Ramos (cell line): ENCODE measurements around the gene PRXL2B.
"Not testable (repeated sequence)": the region's sequence is repeated elsewhere in the genome, so short reads cannot be mapped to it uniquely, and the experiment has no call there.

ENCODE experiments used
- in situ Hi-C: fragments of 300-500 bp; cut with MboI; formaldehyde crosslinking; loops from one replicate; pipeline ENCODE4 v1.14.3; 2022; ENCODE audit warnings: low sequenced_read_pairs; ENCODE audit not compliant: unreplicated experiment

PRXL2B gene

GRCh38 chr1:2561898-2562895, 24.4 kb upstream of the PRXL2B start:
- in situ Hi-C loops, result no loop called here

DNA sequence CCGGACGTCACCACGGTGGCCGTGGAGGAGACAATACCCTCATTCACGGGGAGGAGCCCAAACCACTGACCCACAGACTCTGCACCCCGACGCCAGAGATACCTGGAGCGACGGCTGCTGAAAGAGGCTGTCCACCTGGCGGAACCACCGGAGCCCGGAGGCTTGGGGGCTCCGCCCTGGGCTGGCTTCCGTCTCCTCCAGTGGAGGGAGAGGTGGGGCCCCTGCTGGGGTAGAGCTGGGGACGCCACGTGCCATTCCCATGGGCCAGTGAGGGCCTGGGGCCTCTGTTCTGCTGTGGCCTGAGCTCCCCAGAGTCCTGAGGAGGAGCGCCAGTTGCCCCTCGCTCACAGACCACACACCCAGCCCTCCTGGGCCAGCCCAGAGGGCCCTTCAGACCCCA, 23.4 kb upstream of the PRXL2B start:
- in situ Hi-C loops, result no loop called here

- in situ Hi-C loops, result no loop called here
Observed at GRCh38 chr1:2564006-2564814, 22.4 kb upstream of the PRXL2B start.

DNA sequence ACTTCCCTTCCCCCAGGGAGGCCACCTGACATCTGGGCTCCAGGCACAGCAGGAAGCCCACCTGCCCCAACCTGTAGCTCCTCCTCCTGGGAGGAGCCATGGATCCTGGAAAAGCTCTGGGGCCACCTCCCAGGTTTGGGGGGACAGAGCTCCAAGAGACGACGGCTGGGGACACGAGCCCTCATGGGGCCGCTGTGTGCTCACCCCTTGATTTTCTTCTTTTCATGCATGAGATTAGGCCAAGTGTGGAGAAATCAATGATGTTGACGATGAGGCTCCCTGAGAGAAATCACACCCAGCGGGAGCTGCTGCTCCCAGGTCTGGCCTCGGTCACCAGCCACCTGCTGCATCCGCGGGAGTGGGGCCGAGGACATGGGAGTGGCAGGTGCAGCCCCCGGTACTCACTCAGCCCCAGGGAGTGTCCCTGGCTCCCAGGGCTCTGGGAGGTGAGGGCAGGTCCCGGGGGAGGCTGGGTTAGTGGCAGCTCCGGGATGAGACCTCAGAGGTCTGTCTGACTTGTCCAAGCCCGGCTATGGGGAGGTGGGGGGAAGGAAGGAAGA, 21.7 kb upstream of the PRXL2B start:
- in situ Hi-C loops, result no loop called here

- in situ Hi-C loops, result no loop called here
Observed at GRCh38 chr1:2566101-2567045, 20.2 kb upstream of the PRXL2B start.

GRCh38 chr1:2567083-2567679, 19.4 kb upstream of the PRXL2B start:
- in situ Hi-C loops, result no loop called here

DNA sequence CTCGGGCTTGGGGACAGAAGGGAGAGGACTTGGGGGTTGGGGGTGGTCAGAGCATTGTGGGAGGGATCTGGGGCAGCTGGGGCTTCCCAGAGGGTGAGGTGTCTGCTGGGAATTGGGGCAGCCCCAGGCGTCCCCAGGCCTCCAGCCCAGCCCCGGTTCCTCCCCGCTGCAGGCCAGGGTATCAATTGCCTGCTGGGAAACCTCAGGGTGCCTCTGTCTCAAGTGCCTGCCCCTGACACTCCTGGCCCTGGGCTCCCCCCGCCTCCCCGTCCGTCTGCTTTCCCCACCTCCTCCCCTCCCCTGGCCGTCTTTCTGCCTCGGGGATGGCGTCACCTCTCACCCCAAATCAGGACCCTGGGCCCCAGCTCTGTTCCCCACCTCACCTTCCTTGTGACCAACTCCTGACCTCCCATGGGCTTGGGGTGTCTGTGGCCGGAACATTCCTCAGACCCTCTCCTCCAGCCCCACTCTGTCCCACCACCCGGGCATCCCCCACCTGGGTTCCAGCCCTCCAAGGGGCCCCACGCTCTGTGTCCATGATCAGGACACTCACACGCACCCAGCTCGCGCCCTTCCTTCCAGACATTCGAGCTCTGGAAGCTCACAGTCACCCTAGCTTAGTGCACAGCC, 18.3 kb upstream of the PRXL2B start:
- in situ Hi-C loops, result not testable (repeated sequence)

DNA sequence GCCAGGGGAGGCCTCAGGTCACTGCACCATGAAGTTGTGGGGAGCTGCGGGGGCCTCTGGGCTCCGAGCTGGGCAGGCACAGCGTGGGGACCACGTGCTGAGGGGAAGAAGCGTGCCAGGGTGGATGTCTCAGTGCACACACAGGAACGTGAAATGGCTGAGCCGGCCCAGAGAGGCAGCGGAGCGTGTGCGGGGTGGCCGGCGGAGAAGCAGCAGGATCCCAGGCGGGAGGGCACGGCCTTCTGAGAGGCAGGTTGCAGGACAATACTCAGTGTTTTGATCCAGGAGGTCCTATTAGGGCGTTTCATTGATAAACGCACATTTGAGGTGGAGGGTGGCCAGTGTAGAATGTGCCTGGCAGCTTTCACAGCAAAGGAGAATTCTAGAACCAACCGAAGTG, 17.5 kb upstream of the PRXL2B start:
- in situ Hi-C loops, result no loop called here

GRCh38 chr1:2569703-2570102, 16.9 kb upstream of the PRXL2B start:
- in situ Hi-C loops, result not testable (repeated sequence)

DNA sequence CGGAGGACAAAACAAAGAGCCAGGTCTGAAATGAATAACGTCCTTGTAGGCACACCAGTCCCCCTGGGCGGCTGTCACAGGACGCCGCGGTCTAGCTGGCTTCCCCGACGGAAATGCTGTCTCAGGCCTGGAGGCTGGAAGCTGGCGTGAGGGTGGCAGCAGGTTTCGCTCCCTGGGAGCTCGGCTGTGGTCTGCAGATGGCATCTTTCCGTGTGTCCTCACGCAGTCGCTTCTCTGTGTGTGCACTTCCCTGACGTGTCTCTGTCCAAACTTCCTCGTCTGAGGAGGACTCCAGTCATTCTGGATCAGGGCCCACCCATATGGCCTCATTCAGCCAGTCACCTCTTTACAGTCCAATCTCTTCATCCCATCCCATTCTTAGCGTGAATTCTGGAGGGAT, 16.2 kb upstream of the PRXL2B start:
- in situ Hi-C loops, result no loop called here

DNA sequence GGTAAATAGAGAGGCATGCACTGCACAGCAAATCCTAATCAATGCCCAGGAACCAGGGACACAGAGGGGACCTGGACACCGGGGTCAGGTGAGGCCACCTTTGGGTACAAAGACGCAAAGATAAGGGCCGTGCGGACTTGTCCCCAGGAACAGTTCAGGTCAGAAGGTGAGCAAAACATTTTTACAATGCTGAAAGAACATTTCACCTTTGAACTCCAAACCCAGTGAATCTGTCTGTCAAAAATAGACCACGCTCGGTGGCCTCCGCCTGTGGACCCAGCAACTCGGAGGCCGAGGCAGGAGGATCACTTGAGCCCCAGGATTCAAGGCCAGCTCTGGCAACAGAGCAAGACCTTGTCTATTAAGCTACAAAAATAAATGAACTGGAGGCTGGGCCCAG, 15.2 kb upstream of the PRXL2B start:
- in situ Hi-C loops, result no loop called here

DNA sequence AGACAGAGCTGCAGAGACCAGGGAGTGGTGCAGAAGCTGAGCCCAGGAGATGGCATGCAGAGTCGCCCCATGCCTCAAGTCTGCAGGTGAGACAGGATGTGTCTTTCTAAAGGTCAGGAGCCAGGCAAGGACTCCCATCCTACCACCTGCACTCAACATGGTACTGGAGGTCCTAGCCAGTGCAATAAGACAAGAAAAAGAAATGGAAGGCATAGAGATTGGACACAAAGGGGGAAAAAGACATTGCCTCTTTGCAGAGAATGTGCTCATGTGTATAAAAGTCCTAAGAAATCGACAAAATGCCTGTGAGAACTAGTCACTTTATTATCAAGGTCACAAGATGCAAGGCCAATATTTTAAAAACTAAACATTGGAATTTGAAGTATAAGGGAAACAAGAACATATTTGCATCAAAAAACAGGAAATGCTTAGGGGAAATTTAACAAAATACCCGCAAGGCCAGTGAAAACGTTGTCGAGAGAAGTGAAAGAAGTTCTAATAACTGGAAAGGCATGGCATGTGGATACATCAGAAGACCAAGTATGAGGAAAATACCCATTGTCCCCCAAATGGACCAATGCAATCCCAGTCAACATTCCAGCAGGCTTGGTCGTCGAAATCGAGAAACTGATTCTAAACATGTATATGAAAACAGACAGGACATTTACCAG, 13.2 kb upstream of the PRXL2B start:
- in situ Hi-C loops, result no loop called here

- in situ Hi-C loops, result no loop called here
Observed at GRCh38 chr1:2574350-2574749, 12.2 kb upstream of the PRXL2B start.

DNA sequence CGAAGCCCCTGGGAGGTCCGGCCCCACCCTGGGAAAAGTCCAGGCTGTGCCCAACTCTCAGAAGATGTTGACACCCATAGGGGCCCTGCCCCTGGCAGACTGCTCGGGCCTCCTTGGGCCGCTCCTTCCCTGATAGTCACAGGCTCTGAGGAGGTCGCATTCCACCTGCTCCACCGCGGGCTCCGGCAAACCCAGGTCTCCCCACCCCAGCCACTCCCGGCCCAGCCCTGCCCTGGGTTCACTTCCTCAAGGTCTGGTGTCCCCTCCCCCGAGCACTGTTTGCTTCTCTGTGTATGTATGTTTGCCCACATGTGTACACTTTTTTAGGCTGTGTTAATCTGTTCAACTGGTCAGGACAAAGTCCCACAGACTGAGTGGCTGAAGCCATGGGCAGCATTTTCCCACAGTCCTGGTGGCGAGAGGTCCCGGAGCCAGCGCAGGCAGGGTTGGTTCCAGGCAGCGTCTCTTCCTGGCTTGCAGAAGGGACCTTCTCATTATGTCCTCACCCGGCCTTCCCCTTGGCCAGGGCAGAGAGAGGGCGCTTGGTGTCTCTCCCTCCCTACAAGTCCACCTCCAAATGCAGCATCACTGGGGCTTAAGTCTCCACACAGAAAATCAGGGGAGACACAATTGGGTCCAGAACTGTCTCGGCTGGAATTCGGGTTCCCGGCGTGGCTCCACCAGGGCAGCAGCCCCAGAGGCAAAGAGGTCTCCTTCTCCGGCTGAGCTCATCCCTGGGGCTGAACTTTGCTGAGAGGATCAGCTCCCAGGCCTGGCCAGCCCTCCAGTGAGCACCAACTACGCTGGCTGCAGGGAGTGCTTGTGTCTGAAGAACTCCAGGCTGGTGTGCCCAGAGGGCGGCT, 10.5 kb upstream of the PRXL2B start:
- in situ Hi-C loops, result no loop called here

DNA sequence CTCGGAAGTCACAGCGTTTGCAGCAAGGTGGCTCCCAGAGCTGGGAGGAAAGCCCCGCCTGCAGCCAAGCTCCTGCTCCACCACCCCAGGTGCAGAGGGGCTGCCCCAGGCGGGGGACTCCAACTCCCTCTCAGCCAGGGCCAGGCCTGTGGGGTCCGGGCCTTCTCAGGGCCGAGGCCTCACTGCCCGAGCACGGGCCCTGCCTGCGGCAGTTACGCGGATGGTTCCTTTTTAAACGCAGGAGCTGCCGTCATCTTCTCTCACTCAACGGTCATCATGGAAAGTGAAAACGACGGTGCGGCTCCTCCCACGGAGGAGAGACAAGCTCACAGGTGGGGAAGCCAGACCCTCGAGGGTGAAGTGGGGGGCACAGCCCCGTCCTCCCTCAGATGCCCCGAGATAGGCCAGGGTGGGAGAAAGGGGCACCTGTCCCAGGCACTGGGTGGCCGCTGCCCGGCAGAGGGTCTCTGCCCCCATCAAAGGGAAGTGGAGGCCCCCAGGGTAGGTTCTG, 9.0 kb upstream of the PRXL2B start:
- in situ Hi-C loops, result not testable (repeated sequence)

- in situ Hi-C loops, result no loop called here
Observed at GRCh38 chr1:2578758-2579118, 7.8 kb upstream of the PRXL2B start.

DNA sequence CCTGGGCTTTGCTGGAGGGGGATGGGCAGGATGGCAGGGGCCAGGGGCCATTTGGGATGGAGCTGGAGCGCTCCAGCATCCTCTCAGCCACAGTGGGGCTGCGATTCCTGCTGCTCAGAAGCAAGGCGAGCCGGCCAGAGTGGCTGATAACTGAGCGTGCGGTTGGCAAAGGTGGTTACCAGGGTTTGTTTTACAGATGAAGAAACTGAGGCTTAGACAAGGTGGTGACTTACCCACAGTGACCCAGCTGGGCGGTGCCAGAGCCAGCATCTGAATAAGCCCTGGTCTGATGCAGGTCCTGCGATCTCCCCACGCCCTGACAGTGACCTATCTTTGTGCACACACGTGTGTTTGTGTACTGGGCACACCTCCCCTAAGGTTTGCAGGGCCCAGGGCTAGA, 5.9 kb upstream of the PRXL2B start:
- in situ Hi-C loops, result no loop called here
